ENCODE results near the gene ASPSCR1. TPM values are rescaled to one million over a fixed set of nuclear protein-coding genes. Genes with fewer than 3 reads are reported as not detected.

ASPSCR1 gene
- total and polyA plus RNA-seq, 2 of the 13 experiments (the other 11 are each of a cell fraction or from before 2014, with no cell fraction given), result 274 to 314 TPM

- TF ChIP-seq DMTF1 (CRISPR knock-in tag; IDR thresholded peaks at IDR 0.05) (no peak), ETV6 (CRISPR knock-in tag; conservative IDR thresholded peaks at IDR 0.05) (no peak), HIC2 (CRISPR knock-in tag; IDR thresholded peaks at IDR 0.05; ENCODE audit: low read depth) (peak; percentile 94), HMGA1 (CRISPR knock-in tag; conservative IDR thresholded peaks at IDR 0.05) (no peak), ZNF577 (CRISPR knock-in tag; IDR thresholded peaks at IDR 0.05; ENCODE audit: borderline replicate concordance, low read depth) (no peak), ZNF256 (CRISPR knock-in tag; conservative IDR thresholded peaks at IDR 0.05) (no peak), HDAC1 (CRISPR knock-in tag; IDR thresholded peaks at IDR 0.05) (peak; percentile 63), SP140L (CRISPR knock-in tag; IDR thresholded peaks at IDR 0.05; ENCODE audit: borderline replicate concordance) (no peak), EZH2 (conservative IDR thresholded peaks at IDR 0.05; ENCODE audit: low read depth, low read length) (no peak), HOXA7 (CRISPR knock-in tag; IDR thresholded peaks at IDR 0.05) (no peak), ARNT (IDR thresholded peaks at IDR 0.05) (no peak), SSRP1 (CRISPR knock-in tag; IDR thresholded peaks at IDR 0.05) (0 out of 2 replicates have a peak, but pooled peaks have one; percentile 41), ARNTL (CRISPR knock-in tag; IDR thresholded peaks at IDR 0.05) (peak; percentile 91), ZNF296 (CRISPR knock-in tag; conservative IDR thresholded peaks at IDR 0.05) (no peak), CBX2 (IDR thresholded peaks at IDR 0.05; ENCODE audit: low read depth, low read length) (no peak), CBX2 (CRISPR knock-in tag; IDR thresholded peaks at IDR 0.05; ENCODE audit: low read depth) (0 out of 2 replicates have a peak, but pooled peaks have one; percentile 42)
- TF ChIP-seq, protein P1, sequence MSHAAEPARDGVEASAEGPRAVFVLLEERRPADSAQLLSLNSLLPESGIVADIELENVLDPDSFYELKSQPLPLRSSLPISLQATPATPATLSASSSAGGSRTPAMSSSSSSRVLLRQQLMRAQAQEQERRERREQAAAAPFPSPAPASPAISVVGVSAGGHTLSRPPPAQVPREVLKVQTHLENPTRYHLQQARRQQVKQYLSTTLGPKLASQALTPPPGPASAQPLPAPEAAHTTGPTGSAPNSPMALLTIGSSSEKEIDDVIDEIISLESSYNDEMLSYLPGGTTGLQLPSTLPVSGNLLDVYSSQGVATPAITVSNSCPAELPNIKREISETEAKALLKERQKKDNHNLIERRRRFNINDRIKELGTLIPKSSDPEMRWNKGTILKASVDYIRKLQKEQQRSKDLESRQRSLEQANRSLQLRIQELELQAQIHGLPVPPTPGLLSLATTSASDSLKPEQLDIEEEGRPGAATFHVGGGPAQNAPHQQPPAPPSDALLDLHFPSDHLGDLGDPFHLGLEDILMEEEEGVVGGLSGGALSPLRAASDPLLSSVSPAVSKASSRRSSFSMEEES (CRISPR knock-in tag; IDR thresholded peaks at IDR 0.05), result peak; percentile 88
- TF ChIP-seq, protein P2, sequence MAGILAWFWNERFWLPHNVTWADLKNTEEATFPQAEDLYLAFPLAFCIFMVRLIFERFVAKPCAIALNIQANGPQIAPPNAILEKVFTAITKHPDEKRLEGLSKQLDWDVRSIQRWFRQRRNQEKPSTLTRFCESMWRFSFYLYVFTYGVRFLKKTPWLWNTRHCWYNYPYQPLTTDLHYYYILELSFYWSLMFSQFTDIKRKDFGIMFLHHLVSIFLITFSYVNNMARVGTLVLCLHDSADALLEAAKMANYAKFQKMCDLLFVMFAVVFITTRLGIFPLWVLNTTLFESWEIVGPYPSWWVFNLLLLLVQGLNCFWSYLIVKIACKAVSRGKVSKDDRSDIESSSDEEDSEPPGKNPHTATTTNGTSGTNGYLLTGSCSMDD (CRISPR knock-in tag; IDR thresholded peaks at IDR 0.05), result peak; percentile 83; the same call in 1 of the 2 replicates
- TF ChIP-seq, protein P3, sequence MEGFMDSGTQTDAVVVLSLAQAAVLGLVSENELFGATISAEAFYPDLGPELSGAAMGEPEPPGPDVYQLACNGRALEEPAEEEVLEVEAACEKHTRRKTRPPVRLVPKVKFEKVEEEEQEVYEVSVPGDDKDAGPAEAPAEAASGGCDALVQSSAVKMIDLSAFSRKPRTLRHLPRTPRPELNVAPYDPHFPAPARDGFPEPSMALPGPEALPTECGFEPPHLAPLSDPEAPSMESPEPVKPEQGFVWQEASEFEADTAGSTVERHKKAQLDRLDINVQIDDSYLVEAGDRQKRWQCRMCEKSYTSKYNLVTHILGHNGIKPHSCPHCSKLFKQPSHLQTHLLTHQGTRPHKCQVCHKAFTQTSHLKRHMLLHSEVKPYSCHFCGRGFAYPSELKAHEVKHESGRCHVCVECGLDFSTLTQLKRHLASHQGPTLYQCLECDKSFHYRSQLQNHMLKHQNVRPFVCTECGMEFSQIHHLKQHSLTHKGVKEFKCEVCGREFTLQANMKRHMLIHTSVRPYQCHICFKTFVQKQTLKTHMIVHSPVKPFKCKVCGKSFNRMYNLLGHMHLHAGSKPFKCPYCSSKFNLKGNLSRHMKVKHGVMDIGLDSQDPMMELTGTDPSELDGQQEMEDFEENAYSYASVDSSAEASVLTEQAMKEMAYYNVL (CRISPR knock-in tag; IDR thresholded peaks at IDR 0.05; ENCODE audit: borderline replicate concordance), result peak; percentile 78; the same call in 1 of the 2 replicates
- TF ChIP-seq, protein P4, sequence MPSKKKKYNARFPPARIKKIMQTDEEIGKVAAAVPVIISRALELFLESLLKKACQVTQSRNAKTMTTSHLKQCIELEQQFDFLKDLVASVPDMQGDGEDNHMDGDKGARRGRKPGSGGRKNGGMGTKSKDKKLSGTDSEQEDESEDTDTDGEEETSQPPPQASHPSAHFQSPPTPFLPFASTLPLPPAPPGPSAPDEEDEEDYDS (CRISPR knock-in tag; IDR thresholded peaks at IDR 0.05), result peak; percentile 27; the same call in 1 of the 2 replicates
Measured at GRCh38 chr17:82003411-82004381, 26.3 kb downstream of the ASPSCR1 start (continued).
